Posterior vena cava (tissue), 2 donors: ENCODE measurements around the gene RO60. TPM values are rescaled to one million over a fixed set of nuclear protein-coding genes. Genes with fewer than 3 reads are reported as not detected.
"Not testable (repeated sequence)": the region's sequence is repeated elsewhere in the genome, so short reads cannot be mapped to it uniquely, and the experiment has no call there.

Experiments
- DNase-seq: peaks from one replicate; pipeline ENCODE4 v3.0.0-alpha.2; 2020; ENCODE audit warnings: low spot score
- intact Hi-C, 2 donors: fragments of 100-400 bp; cut with DNase I; formaldehyde crosslinking; loops; one replicate each; pipeline versions ENCODE4 v1.14.1 to v1.14.2; 2022 to 2023
- long read RNA-seq, 2 donors: library from polyadenylated mRNA; unstranded; transcript quantifications; one replicate each; pipeline ENCODE4 v2.0.0, GENCODE V29; 2020 to 2021
- total RNA-seq, 2 donors: library from RNA; stranded (reverse); fragmentation: NEBNext Ultra II Directional; extraction: Animal tissue kit (Norgen Biotek cat#: 25700); gene quantifications; one replicate each; pipeline ENCODE4 v1.2.1, GENCODE V29; 2021
- donor health status: DM: yes; HTN: yes; CAD: no.
- donor health status: DM: yes; HTN: yes; CAD: no.

RO60 gene
- total RNA-seq: 10 to 100 TPM; 70.5 to 80.6 TPM
- long read RNA-seq, donor 1, full-length matches to known transcripts: 21 of 29 reads
- long read RNA-seq, donor 1, partial matches to known transcripts: 1 of 29 reads
- long read RNA-seq, donor 1, other reads (novel, unspliced or antisense): 7 of 29 reads
- long read RNA-seq, donor 2, full-length matches to known transcripts: 187 of 235 reads
- long read RNA-seq, donor 2, partial matches to known transcripts: 9 of 235 reads
- long read RNA-seq, donor 2, other reads (novel, unspliced or antisense): 39 of 235 reads

DNA sequence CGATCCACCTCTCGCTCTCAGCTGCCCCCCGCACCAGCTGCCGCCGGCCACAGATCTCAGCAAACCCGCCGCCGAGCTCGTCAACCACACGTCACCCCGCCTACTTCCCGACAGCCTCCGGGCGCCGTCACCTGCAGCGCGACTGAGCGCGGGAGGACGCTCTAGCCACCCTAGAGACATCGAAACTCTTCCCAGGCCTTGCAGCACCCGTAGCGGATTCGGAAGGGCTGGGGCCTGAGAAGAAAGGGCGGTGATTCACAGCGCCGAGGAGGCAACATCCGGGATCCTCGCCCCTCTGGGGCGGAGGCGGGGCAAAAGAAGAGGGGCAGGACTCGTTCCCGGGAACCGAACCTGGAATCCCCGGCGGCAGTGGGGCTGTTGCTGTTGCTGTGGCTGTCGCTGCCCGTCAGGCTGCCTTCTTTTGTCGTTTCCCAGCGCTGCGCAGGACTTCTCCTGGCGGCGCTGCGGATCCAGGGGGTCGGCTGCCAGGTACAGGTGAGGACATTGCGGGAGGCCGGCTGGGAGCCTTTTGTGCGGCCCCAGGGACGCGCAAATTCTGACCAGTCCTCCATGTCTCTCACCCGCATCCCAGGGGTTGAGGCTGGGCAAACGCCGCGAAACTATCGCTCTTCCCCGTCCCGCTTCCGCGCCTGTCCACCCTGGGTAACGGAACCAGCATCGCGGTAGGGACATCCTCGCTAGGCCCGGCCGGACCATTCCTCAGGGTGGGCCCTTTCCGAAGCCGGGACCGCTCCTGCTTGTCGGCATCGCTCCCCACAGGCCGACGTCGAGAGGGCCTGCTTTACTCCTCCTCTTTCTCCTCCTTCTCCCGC lies at the start of gene RO60, which contains the start of gene UCHL5:
TSS of gene RO60 (plus strand) at position 331 of the 833 bp plus-strand sequence. CDS start 9,443 bp downstream, outside the sequence.
TSS of gene UCHL5 (minus strand) at position 79 of the 833 bp plus-strand sequence. CDS start 100 bp downstream, outside the sequence.
- DNase-seq: peak; percentile 99
- intact Hi-C loops: loop anchor here (2.0 to 10.0 kb wide), 2 partner anchors 55 to 61 kb away; no protein-coding TSS in a partner anchor

DNA sequence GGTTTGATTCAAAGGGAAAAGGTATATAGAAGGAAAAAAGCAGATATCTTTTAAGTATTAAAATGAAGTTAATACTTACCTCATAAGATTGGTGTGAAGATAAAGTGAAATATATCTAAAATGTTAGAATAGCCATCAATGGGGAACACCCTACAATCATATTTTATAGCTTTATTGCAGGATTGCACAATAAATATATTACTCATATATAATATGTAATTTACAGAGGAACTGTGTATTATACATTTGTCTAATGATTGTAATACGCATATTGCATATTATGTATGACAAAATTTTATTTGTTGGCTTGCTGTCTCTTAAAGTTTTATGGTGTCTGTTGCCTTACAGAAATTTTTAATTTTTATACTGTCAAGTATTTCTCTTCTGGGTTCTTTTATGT lies 48.0 kb upstream of the RO60 start:
- intact Hi-C loops: no loop called here
- DNase-seq: no peak

DNA sequence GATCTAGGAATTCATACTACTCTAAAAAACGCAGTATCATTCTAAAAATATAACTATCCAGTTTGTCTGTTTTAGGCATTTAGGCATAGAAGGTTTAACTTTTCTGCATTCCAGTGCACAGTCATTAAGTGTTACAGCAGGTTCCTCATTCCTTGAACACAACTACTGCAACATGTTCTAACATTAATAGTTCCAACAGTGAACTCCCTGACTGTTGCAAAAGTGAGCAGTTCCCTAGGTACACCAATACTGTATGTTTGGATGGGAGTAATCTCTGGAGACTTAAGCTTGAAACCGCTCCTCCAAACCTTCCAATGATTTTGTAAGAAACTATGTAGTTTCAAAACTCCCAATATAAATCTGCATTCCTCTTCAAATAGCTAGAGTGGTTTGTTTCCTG lies 46.4 kb upstream of the RO60 start:
- DNase-seq: no peak

DNA sequence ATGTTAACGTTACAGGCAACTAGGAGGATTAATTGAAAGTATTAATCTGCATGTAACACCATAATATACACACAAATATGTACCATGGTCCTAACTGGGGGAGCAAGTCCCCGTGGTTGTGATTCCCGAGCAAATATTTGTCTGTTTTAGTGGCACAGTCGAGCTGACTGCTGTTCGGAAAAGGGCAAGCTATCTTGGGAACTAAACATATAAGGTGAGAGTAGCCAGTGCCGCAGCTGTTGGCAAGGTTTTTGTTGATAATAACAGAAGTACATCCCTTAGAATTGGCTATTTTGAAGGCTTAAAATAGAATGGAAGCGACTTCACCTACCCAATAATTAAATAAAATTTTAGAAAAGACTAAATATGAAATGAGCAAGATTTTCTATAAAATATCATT lies 45.7 kb upstream of the RO60 start:
- no peak for DNase-seq
- intact Hi-C loops: no loop called here

More for the DNA sequence above, 46.4 kb upstream of the RO60 start:
- intact Hi-C loops: no loop called here

DNA sequence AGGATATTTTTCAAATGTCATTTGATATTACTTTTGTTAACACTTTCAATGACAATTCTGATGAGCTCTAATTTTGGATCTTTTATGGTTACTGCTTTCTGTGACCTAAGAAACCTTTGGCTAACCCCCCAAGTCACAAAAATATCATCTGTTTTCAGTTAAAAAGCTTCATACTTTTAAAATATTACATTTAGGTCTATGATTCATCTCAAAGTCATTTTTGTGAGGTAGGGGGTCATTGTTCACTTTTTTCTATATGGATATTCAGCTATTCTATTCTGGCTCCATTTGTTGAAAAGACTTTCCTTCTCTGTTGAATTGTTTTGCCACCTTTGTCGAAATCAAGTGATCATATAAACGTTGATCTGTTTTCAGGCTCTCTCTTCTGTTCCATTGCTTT lies 45.0 kb upstream of the RO60 start:
- no peak for DNase-seq
- intact Hi-C loops: no loop called here

DNA sequence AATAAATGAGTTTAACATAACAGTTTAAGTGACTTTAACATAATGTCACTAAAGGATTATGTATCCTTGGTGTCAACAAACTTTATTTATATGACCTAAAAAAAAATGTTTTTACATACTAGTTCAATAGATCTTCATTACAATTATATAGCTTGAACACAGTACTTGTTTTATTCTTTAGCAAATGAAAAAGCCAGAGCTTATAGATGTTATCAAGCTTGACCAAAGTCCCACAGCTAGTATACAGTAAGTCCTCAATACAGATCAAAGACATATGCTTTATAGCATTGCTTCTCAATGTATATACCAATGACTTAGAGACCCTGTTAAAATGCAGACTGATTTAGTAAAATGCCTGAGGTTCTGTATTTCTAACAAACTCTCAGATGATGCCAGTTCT lies 42.6 kb upstream of the RO60 start:
- DNase-seq: no peak
- intact Hi-C loops: no loop called here

DNA sequence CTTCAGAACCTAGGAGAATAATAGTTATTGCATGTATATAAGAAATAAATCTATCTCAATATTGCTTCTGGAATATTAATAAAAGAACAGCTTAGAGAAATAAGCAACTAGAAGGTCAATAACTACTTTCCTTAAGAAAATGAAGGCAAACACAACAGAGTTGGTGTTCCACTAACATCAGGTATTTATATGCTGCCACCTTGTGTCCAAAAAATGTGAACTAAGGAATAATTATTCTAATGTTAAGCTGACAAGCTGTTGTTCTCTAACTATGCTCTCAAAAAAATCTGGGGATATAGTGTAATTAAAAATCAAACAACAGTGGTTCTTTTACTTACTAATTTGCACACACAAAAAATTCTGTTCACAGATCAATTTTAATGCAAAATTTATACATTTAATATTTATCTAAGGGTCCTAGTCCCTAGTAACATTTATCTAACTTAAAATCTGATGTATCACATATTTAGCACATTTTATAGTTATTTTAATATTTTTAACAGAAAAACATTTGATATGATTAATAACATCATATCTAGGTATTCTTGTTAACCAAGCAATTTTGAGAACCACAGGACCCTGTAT lies 39.9 kb upstream of the RO60 start:
- no peak for DNase-seq
- intact Hi-C loops: loop anchor here in 1 of 2 donors (10.0 kb wide), 2 partner anchors 215 to 545 kb away; partner anchors contain the start of gene RGS2

DNA sequence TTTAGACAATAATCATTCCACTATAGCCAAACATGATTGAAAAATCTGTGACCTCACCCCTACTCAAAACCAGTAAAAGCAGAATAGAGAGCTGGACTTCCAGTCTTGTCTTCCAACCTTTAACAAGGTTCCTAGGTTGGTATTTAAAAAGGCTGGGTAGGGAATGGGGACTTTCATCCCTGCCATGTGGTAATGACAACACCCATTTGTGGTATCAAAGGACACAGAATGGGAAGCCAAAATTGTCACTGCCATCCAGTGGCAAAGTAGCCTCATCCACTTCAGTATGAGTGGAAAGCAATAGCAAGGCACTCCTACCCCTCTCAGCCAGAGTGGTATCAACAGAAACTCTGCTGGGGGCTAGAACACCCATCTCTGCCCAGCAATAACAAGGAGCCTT lies 34.2 kb upstream of the RO60 start:
- intact Hi-C loops: loop anchor here in 1 of 2 donors (10.0 kb wide), 2 partner anchors 220 to 550 kb away; partner anchors contain the start of gene RGS2
- no peak for DNase-seq

DNA sequence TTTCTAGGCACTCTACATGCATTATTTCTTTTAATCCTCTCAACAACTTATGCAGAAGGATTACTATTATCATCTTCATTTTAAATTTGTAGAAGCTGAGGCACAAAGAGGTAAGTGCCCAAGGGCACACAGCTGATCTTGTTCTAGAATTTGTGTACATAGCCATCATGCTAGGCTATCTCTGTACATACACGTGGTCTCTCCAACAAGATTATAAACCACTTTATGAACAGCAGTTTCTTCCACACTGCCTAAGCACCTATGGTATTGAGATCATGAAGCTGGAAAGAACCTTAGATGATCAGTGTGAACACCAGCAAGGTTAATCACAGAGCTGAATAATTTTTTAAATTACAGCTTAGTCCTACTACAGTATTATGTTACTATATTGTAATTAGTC lies 29.1 kb upstream of the RO60 start:
- intact Hi-C loops: no loop called here

DNA sequence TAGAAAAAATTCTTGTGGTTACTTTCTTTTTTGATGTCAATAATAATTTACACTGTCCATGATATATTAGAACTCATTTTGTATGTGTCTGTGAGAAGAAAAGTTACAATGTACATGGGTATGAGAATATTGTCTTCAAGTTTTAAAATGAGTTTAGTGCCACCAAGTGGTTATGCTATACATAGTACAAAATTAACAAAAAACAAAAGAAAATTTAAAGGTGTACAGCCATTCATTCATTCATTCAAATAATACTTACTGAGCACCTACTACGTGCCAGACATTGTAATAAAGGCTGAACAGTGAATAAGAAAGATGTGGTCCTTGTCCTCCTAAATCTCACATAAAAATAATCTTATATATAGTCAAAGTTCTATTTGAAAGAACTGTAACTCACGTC lies 28.0 kb upstream of the RO60 start:
- intact Hi-C loops: no loop called here
- no peak for DNase-seq

More for the DNA sequence above, 29.1 kb upstream of the RO60 start:
- no peak for DNase-seq

DNA sequence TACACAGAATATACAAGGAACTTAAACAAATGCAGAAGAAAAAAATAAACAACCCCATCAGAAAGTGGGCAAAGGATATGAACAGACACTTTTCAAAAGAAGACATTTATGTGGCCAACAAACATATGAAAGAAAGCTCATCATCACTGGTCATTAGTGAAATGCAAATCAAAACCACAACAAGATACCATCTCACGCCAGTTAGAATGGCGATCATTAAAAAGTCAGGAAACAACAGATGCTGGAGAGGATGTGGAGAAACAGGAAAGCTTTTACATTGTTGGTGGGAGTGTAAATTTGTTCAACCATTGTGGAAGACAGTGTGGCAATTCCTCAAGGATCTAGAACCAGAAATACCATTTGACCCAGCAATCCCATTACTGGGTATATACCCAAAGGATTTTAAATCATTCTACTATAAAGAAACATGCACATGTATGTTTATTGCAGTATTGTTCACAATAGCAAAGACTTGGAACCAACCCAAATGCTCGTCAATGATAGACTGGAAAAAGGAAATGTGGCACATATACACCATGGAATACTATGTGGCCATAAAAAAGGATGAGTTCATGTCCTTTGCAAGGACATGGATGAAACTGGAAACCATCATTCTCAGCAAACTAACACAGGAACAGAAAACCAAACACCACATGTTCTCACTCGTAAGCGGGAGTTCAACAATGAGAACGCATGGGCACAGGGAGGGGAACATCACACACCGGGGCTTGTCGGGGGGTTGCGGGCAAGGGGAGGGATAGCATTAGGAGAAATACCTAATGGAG lies 26.6 kb upstream of the RO60 start:
- intact Hi-C loops, DNase-seq: not testable (repeated sequence)

DNA sequence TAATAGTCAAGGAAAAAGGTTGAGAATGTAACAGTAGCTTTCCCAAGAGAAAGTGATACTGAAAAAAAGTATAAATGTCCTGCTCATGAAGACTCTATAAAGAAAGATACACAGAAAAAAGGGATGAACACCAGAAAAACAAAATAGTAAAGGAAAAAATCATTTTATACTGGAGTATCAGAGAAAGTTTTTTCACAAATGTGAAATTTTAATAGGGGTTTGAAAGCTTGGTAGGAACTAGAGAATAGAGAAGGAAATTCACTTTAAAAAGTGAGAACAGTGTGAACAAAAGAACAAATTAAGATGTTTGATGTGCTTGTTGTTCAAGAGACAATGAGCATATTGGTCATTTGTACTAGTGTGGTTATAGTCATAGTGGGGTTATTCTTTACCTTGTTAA lies 25.8 kb upstream of the RO60 start:
- DNase-seq: no peak
- intact Hi-C loops: no loop called here

DNA sequence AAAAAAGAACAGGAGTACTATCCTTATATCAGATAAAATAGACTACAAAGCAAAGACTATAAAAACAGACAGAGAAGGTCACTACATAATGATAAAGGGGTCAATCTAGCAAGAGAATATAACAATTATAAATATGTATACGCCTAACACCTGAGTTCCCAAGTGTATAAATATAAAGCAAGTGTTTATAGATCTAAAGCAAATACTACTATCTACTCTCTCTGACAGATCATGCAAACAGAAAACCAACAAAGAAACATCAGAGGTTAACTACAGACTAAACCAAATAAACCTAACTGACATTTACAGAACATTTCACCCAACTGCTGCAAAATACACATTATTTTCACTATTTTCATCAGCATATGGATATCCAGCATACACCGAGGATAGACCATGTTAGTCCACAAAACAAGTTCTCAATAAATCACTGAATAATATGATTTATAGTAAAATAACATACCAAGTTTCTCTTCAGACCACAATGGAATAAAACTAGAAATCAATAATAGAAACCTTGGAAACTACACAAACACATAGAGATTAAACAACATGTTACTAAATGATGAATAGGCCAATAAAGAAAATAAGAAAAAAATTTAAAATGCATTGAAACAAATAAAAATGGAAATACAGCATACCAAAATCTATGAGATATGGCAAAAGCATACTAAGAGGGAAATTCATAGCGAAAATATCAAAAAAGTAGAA lies 22.9 kb upstream of the RO60 start:
- no peak for DNase-seq
- intact Hi-C loops: no loop called here

DNA sequence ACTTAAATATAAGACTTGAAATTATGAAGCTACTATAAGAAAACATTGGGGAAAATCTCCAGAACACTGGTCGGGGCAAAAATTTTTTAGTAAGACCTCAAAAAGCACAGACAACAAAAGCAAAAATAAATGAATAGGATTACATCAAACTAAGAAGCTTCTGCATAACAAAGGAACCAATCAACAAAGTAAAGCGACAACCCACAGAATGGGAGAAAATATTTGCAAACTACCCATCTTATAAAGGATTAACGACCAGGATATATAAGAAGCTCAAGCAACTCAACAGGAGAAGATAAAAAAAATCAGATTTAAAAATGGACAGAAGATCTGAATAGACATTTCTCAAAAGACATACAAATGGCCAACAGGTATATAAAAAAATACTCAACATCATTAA lies 19.4 kb upstream of the RO60 start:
- no peak for DNase-seq
- intact Hi-C loops: no loop called here

DNA sequence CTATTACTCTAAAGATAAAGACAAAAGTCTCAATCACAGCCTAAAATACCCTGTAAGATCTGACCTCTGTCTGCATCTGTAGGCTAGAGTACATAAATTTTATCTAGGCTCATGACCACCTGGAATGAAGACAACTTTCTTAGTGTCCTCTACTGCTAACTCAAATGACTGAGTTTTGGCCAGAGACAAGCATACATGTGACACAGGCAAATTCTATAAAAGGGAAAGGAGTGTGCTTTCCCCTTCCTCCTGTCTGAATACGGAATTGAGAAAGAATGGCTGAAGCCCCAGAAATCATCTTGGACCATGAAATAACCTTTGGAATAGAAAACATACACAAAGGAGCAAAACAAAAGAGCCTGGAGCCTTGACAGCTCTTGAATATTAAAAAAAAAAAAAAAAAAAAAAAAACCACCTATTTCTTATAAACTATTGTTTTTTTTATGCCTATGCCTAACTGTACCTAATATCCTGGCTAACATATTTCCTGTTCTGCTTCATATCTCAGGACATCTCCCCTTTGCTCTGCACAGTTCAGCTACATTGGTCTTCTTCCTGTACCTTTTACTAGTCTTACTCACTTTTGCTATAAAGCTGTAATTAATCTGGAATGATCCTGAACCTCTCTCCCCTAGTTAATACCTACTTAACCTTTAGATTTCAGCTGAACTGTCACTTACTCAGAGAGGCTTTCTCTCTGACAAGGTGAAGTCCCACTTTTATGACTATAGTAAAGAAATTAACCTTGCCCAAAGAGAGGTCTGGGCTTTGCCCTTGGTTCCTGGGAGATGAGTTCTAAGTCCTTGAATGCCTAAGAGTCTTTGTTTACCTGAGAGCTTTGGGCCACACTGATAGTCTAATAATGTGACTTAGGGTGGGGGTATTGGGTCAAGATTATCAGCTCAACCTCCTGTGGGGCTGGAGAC lies 16.4 kb upstream of the RO60 start:
- intact Hi-C loops: no loop called here
- no peak for DNase-seq

DNA sequence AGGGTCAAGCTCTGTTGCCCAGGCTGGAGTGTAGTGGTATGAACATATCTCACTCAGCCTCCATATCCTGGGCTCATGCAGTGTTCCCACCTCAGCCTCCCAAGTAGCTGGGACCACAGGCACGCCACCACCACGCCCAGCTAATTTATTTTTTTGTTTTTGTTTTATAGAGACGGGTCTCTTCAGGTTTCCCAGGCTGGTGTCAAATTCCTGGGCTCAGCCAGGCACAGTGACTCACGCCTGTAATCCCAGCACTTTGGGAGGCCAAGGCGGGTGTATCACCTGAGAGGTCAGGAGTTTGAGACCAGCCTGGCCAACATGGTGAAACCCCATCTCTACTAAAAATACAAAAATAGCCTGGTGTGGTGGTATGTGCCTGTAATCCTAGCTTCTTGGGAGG lies 10.5 kb upstream of the RO60 start:
- intact Hi-C loops, DNase-seq: not testable (repeated sequence)

DNA sequence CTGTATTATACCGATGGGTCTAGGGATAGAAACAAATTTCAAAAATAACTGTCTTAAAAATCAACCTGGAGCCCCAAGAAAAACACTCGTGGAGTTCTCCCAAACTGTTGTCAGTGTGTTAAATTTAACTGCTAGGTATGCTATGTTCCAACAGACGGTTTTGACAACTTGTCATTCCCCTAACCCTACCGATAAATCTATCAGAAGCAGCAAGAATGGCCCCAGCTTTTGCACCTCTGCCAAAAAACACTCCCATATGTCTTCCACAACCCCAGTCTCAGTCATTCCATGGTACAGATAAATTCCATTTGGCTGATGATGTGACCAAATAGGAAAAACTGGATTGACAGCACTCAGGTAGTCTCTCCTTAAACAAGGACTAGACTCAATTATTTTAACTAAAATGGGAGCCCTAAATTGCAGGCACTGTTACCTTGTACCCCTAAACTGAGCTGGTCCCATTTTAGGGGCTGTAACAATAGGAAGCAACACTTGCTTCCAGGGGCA lies 5.2 kb upstream of the RO60 start:
- DNase-seq: no peak
- intact Hi-C loops: no loop called here
